HEK293 (cell line): ENCODE results near the gene KIAA1958.

ENCODE experiments used
- ATF2 ChIP-seq: fragments of 450-650 bp; formaldehyde crosslinking; IDR thresholded peaks from 2 replicates; pipeline ENCODE4 v1.5.1; 2016; ENCODE audit warnings: missing biosample characterization, missing genetic modification characterization, low read depth
- CTCF ChIP-seq: fragments of 450-650 bp; formaldehyde crosslinking; IDR thresholded peaks from 2 replicates; pipeline ENCODE4 v1.5.1; 2016; ENCODE audit warnings: missing biosample characterization, missing genetic modification characterization
- GLI4 ChIP-seq: fragments of 450-650 bp; formaldehyde crosslinking; IDR thresholded peaks from 2 replicates; pipeline ENCODE4 v1.5.1; 2016; ENCODE audit warnings: missing biosample characterization, missing genetic modification characterization
- ZBTB21 ChIP-seq: fragments of 450-650 bp; formaldehyde crosslinking; IDR thresholded peaks from 2 replicates; pipeline ENCODE4 v1.5.1; 2017; ENCODE audit warnings: missing biosample characterization, missing genetic modification characterization
- ZBTB48 ChIP-seq: fragments of 450-650 bp; formaldehyde crosslinking; IDR thresholded peaks from 2 replicates; pipeline ENCODE4 v1.5.1; 2016; ENCODE audit warnings: missing biosample characterization, missing genetic modification characterization
- ZNF174 ChIP-seq: fragments of 450-650 bp; formaldehyde crosslinking; IDR thresholded peaks from 2 replicates; pipeline ENCODE4 v1.5.0; 2017; ENCODE audit warnings: missing biosample characterization, mild to moderate bottlenecking, missing genetic modification characterization
- ZNF274 ChIP-seq, 2 experiments: fragments of 200-500 bp in 1 of 2; fragments of 450-650 bp in 1 of 2; sonication (Bioruptor generic) in 1 of 2; formaldehyde crosslinking in 1 of 2; IDR thresholded peaks; 2 replicates each; pipeline versions ENCODE4 v1.5.1 to v1.6.1; 2014 to 2016; ENCODE audit warnings: borderline replicate concordance in 1 of 2, inconsistent platforms in 1 of 2, low read length in 1 of 2, missing biosample characterization in 1 of 2, missing genetic modification characterization in 1 of 2
- ZNF623 ChIP-seq: fragments of 450-650 bp; formaldehyde crosslinking; IDR thresholded peaks from 2 replicates; pipeline ENCODE4 v1.5.1; 2016; ENCODE audit warnings: missing biosample characterization, missing genetic modification characterization
- ZNF785 ChIP-seq: fragments of 450-650 bp; formaldehyde crosslinking; IDR thresholded peaks from 2 replicates; pipeline ENCODE4 v1.5.1; 2016; ENCODE audit warnings: missing biosample characterization, missing genetic modification characterization
- ZSCAN4 ChIP-seq: fragments of 450-650 bp; formaldehyde crosslinking; IDR thresholded peaks from 2 replicates; pipeline ENCODE4 v1.5.1; 2017; ENCODE audit warnings: missing biosample characterization, missing genetic modification characterization

- TF ChIP-seq CTCF (tag by site-specific recombination): no peak
- no peak for TF ChIP-seq ZNF174
- no peak for TF ChIP-seq ZNF623 (tag by site-specific recombination)
- no peak for TF ChIP-seq ZNF274 (IDR thresholded peaks at IDR 0.05; ENCODE audit: low read length)
- no peak for TF ChIP-seq ZNF274 (tag by site-specific recombination; IDR thresholded peaks at IDR 0.05; ENCODE audit: borderline replicate concordance)
- TF ChIP-seq ZSCAN4 (tag by site-specific recombination): no peak
- no peak for TF ChIP-seq ZBTB21 (tag by site-specific recombination)
- TF ChIP-seq ZNF785 (tag by site-specific recombination): no peak
- TF ChIP-seq GLI4: no peak
- TF ChIP-seq ZBTB48: no peak
- TF ChIP-seq ATF2 (tag by site-specific recombination): no peak
Observed at GRCh38 chr9:112535811-112536210, 49.2 kb downstream of the KIAA1958 start.
